HG03025 (cell line): Measurements from ENCODE around the gene PUS10.
"Not testable (repeated sequence)": the region's sequence is repeated elsewhere in the genome, so short reads cannot be mapped to it uniquely, and the experiment has no call there.

Experiments
- ATAC-seq: cut with Tn5 transposase; IDR thresholded peaks from one replicate; pipeline ENCODE4 v1.9.1; 2021; ENCODE audit warnings: mild to moderate bottlenecking, moderate library complexity; ENCODE audit not compliant: unreplicated experiment, low FRiP score

The PUS10 gene

DNA sequence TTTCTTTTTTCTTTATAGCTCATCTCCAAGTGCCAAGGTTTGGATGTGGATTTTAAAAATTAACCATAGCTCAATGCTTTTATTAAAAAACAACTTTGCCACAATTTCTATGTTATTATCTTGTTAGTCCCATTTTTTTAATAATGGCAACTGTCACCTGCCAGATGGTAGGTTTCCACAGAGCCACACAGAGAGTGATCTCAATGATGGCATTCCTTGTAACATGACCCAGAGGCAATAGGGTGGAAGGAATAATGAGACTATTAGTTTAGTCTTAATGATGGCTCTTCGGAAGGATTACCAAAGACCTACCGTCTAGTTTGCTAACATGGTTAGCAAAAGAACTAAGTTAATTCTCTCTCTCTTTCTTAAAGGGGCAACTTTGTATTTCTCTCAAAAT, 72.7 kb downstream of the PUS10 start:
- no peak for ATAC-seq

DNA sequence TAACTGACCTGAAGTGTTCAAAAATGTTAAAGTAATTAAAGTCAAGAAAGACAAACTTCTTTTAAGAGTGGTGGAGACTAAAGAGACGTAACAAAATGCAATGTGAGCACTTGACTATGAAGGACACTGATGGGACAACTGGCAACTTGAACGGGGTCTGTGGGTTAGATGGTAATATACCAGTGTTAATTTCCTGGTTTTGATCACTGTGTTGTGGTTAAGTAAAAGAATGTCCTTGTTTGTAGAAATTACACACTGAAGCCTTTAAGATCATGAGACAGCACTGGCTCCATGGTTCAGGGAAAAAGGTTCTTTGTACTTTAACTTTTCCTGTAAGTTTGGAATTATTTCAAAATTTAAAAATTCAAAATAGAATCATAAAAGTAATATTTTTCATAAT, 78.4 kb downstream of the PUS10 start:
- ATAC-seq = no peak

DNA sequence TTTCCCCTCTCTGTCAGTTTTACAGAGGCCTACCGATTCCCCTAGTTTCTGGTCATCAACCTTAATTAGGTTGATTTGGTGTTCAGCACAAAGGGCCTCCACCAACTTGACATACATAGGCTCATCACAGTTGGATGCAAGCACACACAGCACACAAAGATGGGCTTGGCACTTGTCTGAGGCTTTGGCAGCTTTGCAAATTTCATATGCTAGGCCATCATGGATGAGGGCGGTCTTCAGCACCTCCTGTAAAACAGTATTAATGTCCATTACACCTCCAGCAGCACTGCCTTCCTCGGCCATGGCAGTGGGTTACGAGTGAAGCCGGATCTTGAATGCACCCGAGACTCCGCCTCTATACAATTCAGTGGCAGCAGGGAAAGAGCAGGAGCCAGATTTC, 79.8 kb downstream of the PUS10 start:
- no peak for ATAC-seq

DNA sequence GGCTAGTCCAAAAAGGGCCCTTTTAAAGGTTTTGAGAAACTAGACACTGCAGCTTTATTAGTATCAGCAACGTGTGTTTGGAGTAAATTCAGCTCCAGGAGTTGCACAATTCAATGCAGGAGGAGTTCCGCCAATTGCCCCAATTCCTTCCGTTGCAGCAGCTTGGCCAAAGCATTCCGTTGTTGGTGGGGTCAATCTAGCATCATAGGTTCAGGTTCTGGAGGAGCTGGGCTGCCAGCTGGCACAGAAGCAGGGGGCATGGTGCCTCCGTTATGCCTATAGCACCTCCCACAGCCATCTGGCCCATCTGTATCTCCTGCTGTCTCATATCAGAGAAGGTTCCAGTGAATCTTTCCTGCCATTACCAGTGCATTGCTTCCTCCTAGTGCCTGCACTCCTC, 81.3 kb downstream of the PUS10 start:
- ATAC-seq = no peak

DNA sequence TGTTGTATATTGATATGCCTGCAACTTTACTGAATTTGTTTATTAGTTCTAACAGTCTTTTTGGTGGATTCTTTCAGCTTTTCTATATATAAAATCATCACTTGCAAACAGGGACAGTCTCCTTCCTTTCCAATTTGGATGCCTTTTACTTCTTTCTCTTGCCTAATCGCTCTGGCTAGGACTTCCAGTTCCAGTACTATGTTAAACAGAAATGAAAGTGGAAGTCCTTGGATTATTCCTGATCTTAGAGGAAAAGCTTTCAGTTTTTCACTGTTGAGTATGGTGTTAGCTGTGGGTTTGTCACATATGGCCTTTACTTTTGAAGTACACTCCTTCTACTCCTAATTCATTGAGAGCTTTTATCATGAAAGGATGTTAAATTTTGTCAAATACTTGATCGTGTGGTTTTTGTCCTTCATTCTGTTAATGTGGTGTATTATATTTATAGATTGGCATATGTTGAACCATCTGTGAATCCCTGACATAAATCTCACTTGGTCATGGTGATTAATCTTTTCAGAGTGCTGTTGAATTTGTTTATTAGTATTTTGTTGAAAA, 83.8 kb downstream of the PUS10 start:
- no peak for ATAC-seq

DNA sequence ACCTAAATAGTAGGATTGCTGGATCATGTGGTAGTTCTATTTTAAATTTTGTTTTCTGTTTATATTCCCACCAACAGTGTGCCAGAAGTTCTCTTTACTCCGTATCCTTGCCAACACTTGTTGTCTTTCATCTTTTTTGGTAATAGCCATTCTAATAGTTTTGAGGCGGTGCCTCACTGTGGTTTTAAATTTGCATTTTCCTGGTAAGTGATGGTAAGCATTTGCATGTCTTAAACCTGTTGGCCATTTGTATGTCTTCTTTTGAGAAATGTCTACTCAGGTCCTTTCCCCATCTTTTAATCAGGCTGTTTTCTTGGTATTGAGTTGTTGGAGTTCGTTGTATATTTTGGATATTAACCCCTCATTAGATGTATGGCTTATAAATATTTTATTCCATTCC, 85.1 kb downstream of the PUS10 start:
- ATAC-seq = no peak

DNA sequence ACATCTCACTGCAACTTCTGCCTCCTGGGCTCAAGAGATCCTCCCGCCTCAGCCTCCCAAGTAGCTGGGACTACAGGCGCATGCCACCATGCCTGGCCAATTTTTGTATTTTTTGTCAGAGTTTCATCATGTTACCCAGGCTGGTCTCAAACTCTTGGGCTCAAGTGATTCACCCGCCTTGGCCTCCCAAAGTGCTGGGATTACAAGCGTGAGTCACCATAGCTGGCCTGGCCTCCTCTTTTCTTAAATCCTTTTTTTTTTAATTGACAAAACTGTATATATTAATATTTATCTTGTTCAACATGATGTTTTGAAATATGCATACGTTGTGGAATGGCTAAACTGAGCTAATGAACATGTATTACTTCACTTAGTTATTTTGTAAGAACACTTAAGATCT, 86.0 kb downstream of the PUS10 start:
- not testable (repeated sequence) for ATAC-seq

DNA sequence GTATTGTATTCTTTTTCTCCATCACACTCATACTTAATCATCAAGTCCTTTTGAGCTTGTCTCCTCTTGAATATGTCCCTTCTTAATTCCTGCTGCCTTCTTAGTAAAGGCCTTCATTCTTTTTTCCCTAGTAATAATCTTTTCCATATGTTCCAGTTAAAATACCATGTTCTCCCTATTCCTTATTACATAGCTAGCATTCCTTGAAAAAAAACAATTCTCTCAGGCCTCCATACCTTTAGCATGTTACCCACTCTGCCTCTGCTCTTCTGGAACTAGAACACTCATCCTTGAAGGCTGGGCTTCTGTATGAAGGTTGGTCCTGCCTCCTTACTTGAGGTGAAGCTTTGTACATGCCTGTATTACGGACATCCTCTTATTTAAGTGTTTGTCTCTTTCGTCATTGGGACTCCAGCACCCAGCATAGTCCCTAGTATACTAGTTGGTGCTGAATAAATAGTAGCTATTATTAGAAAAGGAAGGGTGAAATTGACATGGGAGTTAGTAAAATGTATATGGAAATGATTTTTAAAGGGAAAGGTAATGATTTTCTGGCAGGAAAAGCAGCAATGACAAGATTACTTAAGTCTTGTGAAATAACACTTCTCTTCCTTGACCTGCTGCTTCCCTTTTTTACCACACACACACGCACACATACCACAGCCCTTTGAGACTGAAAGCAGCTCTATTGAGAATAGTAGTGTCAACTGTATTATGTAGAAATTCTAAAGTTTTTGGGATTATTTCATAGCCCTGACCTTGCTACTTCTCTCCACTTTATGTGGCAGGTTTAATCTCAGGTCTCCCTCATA, 91.1 kb downstream of the PUS10 start:
- ATAC-seq = no peak

DNA sequence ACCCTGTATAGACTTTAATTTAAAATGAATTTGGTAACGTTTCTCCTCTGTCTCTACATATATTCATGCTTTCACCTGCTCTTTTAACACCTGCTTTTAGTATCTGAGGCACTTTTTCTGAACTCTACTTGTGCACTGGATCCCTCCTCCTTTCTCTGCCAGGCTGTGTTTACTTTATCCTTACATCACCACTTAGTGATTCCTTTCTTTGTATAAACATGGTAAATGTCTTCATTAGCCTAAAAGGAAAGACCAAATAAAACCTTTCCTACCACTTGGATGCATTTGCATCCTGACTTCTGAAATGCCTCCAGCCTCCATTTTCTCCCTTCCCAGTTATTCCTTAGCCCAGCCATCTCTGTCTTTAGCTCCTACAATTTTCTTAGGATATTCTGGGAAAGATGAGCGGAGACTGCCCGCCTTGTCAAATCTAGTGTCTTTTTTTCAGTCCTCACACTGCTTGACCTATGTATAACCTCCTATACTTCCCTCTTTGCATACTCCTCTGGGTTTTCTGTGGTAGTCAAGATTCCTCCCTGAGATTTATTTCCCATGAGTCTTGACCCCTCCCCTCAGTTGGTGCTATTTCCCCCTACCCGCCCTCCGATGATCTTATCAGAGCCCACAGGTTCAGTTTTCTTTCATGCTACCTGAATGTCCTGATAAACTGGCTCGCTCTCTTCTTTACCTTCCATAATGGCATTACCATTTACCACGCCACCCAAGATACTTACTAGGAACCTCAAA, 91.9 kb downstream of the PUS10 start:
- ATAC-seq = no peak

DNA sequence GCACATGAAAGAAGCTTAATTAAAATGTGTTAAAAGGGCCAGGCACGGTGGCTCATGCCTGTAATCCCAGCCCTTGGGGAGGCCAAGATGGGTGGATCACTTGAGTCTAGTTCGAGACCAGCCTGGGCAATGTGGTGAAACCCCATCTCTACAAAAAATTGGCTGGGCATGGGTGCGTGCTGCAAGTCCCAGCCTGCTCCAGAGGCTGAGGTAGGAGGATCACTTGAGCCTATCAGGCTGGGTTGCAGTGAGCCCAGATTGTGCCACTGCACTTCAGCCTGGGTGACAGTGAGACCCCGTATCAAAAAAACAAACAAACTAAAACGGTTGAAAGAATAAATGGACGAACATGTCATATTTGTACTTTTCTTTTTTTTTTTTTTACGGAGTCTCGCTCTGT, 110.7 kb downstream of the PUS10 start:
- ATAC-seq = no peak

DNA sequence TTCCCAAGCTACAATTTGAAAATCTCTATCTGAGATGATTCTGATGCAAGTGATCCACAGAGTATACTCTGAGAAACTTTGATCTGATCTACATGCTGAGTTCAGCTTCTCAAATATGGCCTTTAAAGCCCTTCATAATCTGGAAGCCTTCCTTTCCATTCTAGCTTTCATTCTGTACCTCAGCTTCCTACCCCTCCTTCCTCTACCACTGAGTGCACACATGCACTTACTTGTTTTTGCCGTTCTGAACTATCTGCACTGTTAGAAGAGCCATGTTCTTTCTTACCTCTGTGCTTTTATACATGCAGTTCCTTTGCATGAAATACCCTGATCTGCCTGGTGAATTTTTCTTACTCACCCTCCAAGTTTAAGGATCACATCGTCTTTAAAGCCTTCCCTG, 111.7 kb downstream of the PUS10 start:
- no peak for ATAC-seq

DNA sequence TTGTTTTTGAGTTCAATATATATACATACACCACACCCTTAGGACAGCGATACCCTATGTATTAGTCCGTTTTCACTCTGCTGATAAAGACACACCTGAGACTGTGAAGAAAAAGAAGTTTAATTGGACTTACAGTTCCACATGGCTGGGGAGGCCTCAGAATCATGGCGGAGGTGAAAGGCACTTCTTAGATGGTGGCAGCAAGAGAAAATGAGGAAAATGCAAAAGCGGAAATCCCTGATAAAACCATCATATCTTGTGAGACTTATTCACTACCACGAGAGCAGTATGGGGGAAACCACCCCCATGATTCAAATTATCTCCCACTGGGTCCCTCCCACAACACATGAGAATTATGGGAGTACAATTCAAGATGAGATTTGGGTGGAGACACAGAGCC, 112.2 kb downstream of the PUS10 start:
- ATAC-seq = not testable (repeated sequence)

DNA sequence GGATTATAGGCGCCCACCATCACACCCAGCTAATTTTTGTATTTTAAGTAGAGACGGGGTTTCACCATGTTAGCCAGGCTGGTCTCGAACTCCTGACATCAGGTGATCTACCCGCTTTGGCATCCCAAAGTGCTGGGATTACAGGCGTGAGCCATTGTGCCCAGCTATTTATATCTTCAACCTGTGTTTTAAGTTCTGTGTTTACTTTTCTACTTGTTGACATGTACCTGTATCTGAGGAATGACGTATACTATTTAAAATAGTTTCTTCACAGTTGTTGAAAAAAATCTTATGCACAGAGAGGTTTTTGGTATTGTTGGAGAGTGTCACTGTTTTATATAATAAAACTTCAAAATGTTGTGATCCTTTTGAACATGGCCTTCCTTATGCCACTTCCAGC, 116.8 kb downstream of the PUS10 start:
- ATAC-seq = not testable (repeated sequence)

DNA sequence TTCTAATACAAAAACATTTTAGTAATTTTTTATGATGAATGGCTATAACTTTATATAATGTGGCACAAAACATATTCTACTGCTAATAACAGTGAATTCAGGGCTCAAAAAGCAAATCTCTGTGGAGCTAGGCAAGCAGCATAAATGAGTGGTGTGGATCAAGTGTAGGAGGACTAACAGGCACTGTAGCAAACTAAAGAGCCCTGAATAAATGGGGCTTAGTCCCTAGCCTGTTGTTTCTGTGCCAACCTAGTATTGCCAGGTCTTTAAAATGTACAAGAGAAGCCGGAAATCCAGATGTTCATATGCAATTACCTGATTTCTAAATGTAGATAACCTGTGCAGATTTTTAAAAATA, 118.2 kb downstream of the PUS10 start:
- no peak for ATAC-seq

DNA sequence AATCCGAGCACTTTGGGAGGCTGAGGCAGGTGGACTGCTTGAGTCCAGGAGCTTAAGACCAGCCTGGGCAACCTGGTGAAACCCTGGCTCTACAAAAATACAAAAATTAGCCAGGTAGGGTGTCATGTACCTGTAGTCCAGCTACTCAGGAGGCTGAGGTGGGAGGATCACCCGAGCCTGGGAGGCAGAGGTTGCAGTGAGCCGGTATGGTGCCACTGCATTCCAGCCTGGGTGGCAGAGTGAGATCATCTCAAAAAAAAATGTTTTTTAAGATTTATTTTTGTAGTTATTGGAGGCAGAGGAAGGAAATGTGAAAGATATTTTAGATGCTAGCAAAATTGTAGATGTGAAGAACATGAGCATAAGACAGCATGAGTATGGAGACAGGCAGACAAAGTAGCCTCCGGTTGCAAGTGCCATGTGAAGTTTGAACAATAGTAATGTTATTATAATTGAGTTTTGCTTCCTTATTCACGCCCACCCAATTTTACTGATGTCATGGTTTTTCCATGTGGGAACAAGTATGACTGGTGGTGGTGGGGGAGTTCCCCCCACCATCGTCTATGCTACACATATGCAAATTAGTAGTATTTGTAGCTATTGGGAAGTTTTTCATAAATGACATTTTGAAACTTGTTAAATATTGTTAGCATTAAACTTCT, 118.7 kb downstream of the PUS10 start:
- ATAC-seq = no peak

DNA sequence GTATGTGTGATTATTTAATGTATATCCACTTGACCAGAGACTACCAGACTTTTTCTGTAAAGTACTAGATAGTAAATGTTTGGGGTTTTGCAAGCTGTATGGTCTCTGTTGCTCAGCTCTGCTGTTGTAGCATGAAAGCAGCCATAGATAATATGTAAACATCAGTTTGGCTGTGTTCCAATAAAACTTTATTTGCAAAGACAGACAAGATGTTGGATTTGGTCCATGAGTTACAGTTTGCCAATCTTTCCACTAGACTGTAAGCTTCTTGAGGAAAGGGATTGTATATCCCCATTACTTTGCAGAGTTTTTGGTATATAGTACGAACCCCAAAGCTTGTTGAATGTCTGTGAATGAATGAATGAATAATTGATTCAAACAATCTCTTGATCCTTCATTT, 119.5 kb downstream of the PUS10 start:
- ATAC-seq = no peak
